H1 (cell line): ENCODE measurements around the gene CDON. TPM values are rescaled to one million over a fixed set of nuclear protein-coding genes. Genes with fewer than 3 reads are reported as not detected.

Source experiments
- ASH2L ChIP-seq: fragments of 200-600, 300-600 bp; sonication (generic); IDR thresholded peaks from one replicate; pipeline ENCODE4 v1.7.1; 2017; ENCODE audit warnings: low read length
- BCL11A ChIP-seq, 2 experiments: IDR thresholded peaks; one replicate each; pipeline ENCODE4 v1.6.1; 2011; ENCODE audit warnings: low read depth in 2 of 2, low read length in 2 of 2, mild to moderate bottlenecking in 2 of 2
- CBX8 ChIP-seq: fragments of 300-800, 300-1000 bp; sonication (generic); IDR thresholded peaks from 2 replicates; pipeline ENCODE4 v1.7.1; 2016; ENCODE audit warnings: low read depth, low read length, borderline replicate concordance
- CHD7 ChIP-seq: fragments of 300-600 bp; sonication (generic); IDR thresholded peaks from 2 replicates; pipeline ENCODE4 v1.7.1; 2012; ENCODE audit warnings: low read length, moderate library complexity, mild to moderate bottlenecking, inconsistent platforms; ENCODE audit not compliant: insufficient replicate concordance
- POLR2AphosphoS5 ChIP-seq: IDR thresholded peaks from 2 replicates; pipeline ENCODE4 v1.6.1; 2011; ENCODE audit warnings: low read depth, low read length
- SAP30 ChIP-seq: fragments of 300-600 bp; sonication (generic); IDR thresholded peaks from 2 replicates; pipeline ENCODE4 v1.7.1; 2012; ENCODE audit warnings: low read length, moderate library complexity, mild to moderate bottlenecking, inconsistent platforms; ENCODE audit not compliant: insufficient read depth, insufficient replicate concordance
- SIRT6 ChIP-seq: IDR thresholded peaks from one replicate; pipeline ENCODE4 v1.7.1; 2012; ENCODE audit warnings: low read length, inconsistent platforms
- SP1 ChIP-seq: IDR thresholded peaks from 2 replicates; pipeline ENCODE4 v1.6.1; 2011; ENCODE audit warnings: low read depth, low read length
- SP2 ChIP-seq: IDR thresholded peaks from 2 replicates; pipeline ENCODE4 v1.6.1; 2012; ENCODE audit warnings: mild to moderate bottlenecking, low read length, inconsistent platforms
- TAF7 ChIP-seq: optimal IDR thresholded peaks from 2 replicates; pipeline ENCODE3; 2011; ENCODE audit warnings: low read depth, mild to moderate bottlenecking, inconsistent platforms, low read length, moderate library complexity, borderline replicate concordance
- ZNF274 ChIP-seq: IDR thresholded peaks from 2 replicates; pipeline ENCODE4 v1.7.0; 2012; ENCODE audit warnings: low read length, borderline replicate concordance; ENCODE audit errors: extremely low read depth
- polyA plus RNA-seq, 7 experiments: library from polyadenylated mRNA; depleted of rRNA in 3 of 7; stranded (reverse) in 5 of 7; unstranded in 2 of 7; fragments of >200 nt in 5 of 7; fragments of 200-250 nt in 2 of 7; gene quantifications; 1 replicate in 5 of 7; 2 replicates in 1 of 7; 4 replicates in 1 of 7; pipeline versions ENCODE4 v1.2.1 to v1.2.3, GENCODE V29; 2011 to 2013; ENCODE audit warnings: missing spikeins in 2 of 7, mixed read lengths in 2 of 7
- total RNA-seq: library from RNA; stranded (reverse); fragmentation: NEBNext Ultra II Directional; extraction: Animal tissue kit (Norgen Biotek cat#: 25700); gene quantifications from 2 replicates; pipeline ENCODE4 v1.2.1, GENCODE V29; 2021

CDON gene
- total and polyA plus RNA-seq, 2 of the 8 experiments (the other 6 are each of a cell fraction or from before 2014, with no cell fraction given), result 11.0 to 32.5 TPM

- TF ChIP-seq CHD7, result no peak
- no peak for TF ChIP-seq TAF7
- no peak for TF ChIP-seq BCL11A (IDR thresholded peaks at IDR 0.05; ENCODE audit: low read depth in 2 of 2, low read length in 2 of 2)
- no peak for TF ChIP-seq SP1
- no peak for TF ChIP-seq SIRT6
- TF ChIP-seq POLR2AphosphoS5, result no peak
- no peak for TF ChIP-seq ASH2L
- TF ChIP-seq SAP30, result no peak
- TF ChIP-seq CBX8, result no peak
- TF ChIP-seq SP2, result no peak
- TF ChIP-seq ZNF274, result no peak
Measured at GRCh38 chr11:125975634-125976033, 87.0 kb downstream of the CDON start (continued).
